Panc1 (cell line): ENCODE results near the gene MCF2L2. TPM values are rescaled to one million over a fixed set of nuclear protein-coding genes. Genes with fewer than 3 reads are reported as not detected.

Source experiments
- ATAC-seq: fragments of 200-7000 bp; cut with Tn5 transposase; 2 replicates; pipeline ENCODE4 v1.9.1; 2020; ENCODE audit warnings: mild to moderate bottlenecking, moderate library complexity
- BruUV-seq: library from RNA; stranded (reverse); fragments of 400-500 nt; replicated peaks from 2 replicates; lab custom pipeline; 2021; lab: Mats Ljungman, UMichigan
- CTCF ChIA-PET: fragments of 300-600 bp; sonication (Branson Sonifier 250); formaldehyde crosslinking; loops from one replicate; lab custom pipeline; 2022; ENCODE audit warnings: antibody characterized with exemption; lab: Charles Lee
- POLR2A ChIA-PET: fragments of 300-600 bp; sonication (Branson Sonifier 250); formaldehyde crosslinking; loops from one replicate; lab custom pipeline; 2022; ENCODE audit warnings: antibody characterized with exemption; lab: Charles Lee
- DNase-seq: peaks from one replicate; pipeline ENCODE4 v3.0.0-alpha.2; 2010; ENCODE audit warnings: low read depth, low spot score
- H3K27ac ChIP-seq: 2 replicates; pipeline ENCODE4 v1.5.1; 2011; ENCODE audit warnings: mild to moderate bottlenecking, low read length, inconsistent platforms
- H3K27me3 ChIP-seq: fragments of 200-500 bp; sonication (Bioruptor generic); 2 replicates; pipeline ENCODE4 v1.6.0; 2014; ENCODE audit warnings: low read length, inconsistent platforms; ENCODE audit not compliant: control insufficient read depth, insufficient read depth
- H3K36me3 ChIP-seq: fragments of 200-500 bp; sonication (Bioruptor generic); 2 replicates; pipeline ENCODE4 v1.5.1; 2014; ENCODE audit warnings: inconsistent platforms, mild to moderate bottlenecking, low read length, moderate library complexity; ENCODE audit not compliant: control insufficient read depth, insufficient read depth
- H3K4me1 ChIP-seq: 2 replicates; pipeline ENCODE4 v1.5.1; 2011; ENCODE audit warnings: inconsistent platforms, mild to moderate bottlenecking, low read length, moderate library complexity; ENCODE audit not compliant: control insufficient read depth, insufficient read depth
- H3K4me3 ChIP-seq, 2 experiments: 2 replicates each; pipeline ENCODE4 v1.5.1; 2011 to 2012; ENCODE audit warnings: low read depth in 2 of 2, low read length in 2 of 2, mild to moderate bottlenecking in 2 of 2, inconsistent platforms in 1 of 2, moderate library complexity in 1 of 2
- H3K9me3 ChIP-seq: fragments of 200-500 bp; sonication (Bioruptor generic); 2 replicates; pipeline ENCODE4 v1.5.1; 2014; ENCODE audit warnings: low read depth, mild to moderate bottlenecking, inconsistent platforms, low read length, moderate library complexity; ENCODE audit not compliant: control insufficient read depth, insufficient read depth
- POLR2AphosphoS5 ChIP-seq: IDR thresholded peaks from 2 replicates; pipeline ENCODE4 v1.6.1; 2012; ENCODE audit warnings: mild to moderate bottlenecking, low read depth, low read length, moderate library complexity
- SIN3A ChIP-seq: IDR thresholded peaks from 2 replicates; pipeline ENCODE4 v1.6.1; 2012; ENCODE audit warnings: low read depth, mild to moderate bottlenecking, low read length, moderate library complexity, borderline replicate concordance; ENCODE audit not compliant: insufficient read depth
- TCF7L2 ChIP-seq: IDR thresholded peaks from 2 replicates; pipeline ENCODE4 v1.6.1; 2011; ENCODE audit warnings: mild to moderate bottlenecking, low read depth, low read length, inconsistent platforms
- in situ Hi-C: cut with HindIII; loops from 2 replicates; pipeline ENCODE4 v1.10.0; 2016; ENCODE audit warnings: low sequenced_read_pairs, low pct_unique_long_range_greater_than_20kb
- intact Hi-C: fragments of 100-400 bp; cut with micrococcal nuclease; formaldehyde crosslinking; loops from one replicate; pipeline ENCODE4 v1.10.0; 2022; ENCODE audit not compliant: unreplicated experiment
- total RNA-seq: library from RNA; stranded (reverse); gene quantifications from one replicate; pipeline ENCODE4 v1.2.1, GENCODE V29; 2021; ENCODE audit not compliant: unreplicated experiment
- TF ChIP-seq, protein P1 (sequence below), 2 experiments: IDR thresholded peaks; 2 replicates each; pipeline ENCODE4 v1.6.1; 2011 to 2012; ENCODE audit warnings: low read depth in 2 of 2, control low read depth in 1 of 2, low read length in 1 of 2, mild to moderate bottlenecking in 1 of 2, moderate library complexity in 1 of 2; ENCODE audit not compliant: insufficient read depth in 1 of 2
- TF ChIP-seq, protein P2 (sequence below): fragments of 450-650 bp; IDR thresholded peaks from 2 replicates; pipeline ENCODE4 v1.5.1; 2017; ENCODE audit warnings: mild to moderate bottlenecking

MCF2L2 gene
- total RNA-seq, 1 experiment from 2014 or later, result 1.0 TPM

DNA sequence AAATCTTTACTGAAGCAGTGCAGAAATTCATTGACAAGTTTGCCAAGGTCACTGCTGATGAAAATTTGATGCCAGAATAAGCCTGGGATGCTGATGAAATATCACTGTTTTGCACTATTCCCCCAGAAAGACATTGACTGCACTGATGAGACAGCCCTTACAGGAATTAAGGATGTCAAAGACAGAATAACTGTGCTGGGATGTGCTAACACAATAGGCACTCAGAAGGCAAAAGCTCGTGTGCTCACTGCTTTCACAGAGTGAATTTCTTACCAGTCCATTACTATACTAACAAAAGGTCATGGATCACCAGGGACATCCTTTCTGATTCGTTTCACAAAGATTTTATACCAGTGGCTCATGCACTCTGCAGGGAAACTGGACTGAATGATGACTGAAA lies 69.4 kb downstream of the MCF2L2 start:
- in situ Hi-C loops, result no loop called here
- ChIA-PET CTCF (interaction anchor here (0.7 kb wide), 1 partner anchor 179 kb away, joined by 3 read pairs; no protein-coding TSS in a partner anchor), POLR2A (no interaction called here)
- Histone ChIP-seq H3K4me3 (no peak overlapping the region), H3K4me1 (no peaks in the 10 kb centered on the region), H3K36me3 (no peaks in the 10 kb centered on the region), H3K9me3 (no peaks in the 10 kb centered on the region; the same call in 1 of the 2 replicates), H3K27ac (no peak overlapping the region), H3K27me3 (no peaks in the 10 kb centered on the region)
- intact Hi-C loops, result no loop called here
- no peak for ATAC-seq
- no peak for TF ChIP-seq TCF7L2
- no peak for DNase-seq
- BruUV-seq, result no TSS peak

DNA sequence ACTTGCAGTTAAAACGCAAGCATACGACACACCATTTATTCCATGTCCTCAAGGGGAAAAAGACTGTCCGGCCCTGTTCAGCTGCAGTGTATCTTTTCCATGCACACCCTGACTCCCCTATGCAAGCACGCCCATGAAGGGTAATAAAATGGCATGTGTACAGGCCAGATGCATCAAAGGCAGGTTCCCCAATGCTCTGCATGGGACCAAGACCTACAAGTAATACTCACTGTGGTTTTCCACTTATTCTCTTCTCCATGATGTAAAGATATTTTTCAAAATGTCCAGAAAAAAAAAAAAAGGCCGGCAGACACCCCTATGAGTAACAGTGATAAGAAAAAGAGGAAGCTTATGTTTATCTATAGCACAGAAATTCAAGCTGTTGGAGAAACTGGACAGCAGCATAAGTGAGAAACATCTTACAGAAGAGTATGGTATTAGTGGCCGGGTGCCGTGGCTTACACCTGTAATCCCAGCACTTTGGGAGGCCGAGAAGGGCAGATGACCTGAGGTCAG lies 70.8 kb downstream of the MCF2L2 start:
- DNase-seq (no peak), ATAC-seq (no peak)
- H3K27ac ChIP-seq, result no peak overlapping the region
- in situ Hi-C loops, result no loop called here
- ChIA-PET CTCF (no interaction called here), POLR2A (no interaction called here)
- no peak overlapping the region for H3K4me3 ChIP-seq
- no peaks in the 10 kb centered on the region for H3K36me3 ChIP-seq
- BruUV-seq, result no TSS peak
- no peaks in the 10 kb centered on the region for H3K27me3 ChIP-seq
- H3K4me1 ChIP-seq, result no peaks in the 10 kb centered on the region
- intact Hi-C loops, result no loop called here
- H3K9me3 ChIP-seq, result no peaks in the 10 kb centered on the region; the same call in 1 of the 2 replicates
- no peak for TF ChIP-seq POLR2AphosphoS5
- no peak for TF ChIP-seq TCF7L2
- TF ChIP-seq, protein P1, sequence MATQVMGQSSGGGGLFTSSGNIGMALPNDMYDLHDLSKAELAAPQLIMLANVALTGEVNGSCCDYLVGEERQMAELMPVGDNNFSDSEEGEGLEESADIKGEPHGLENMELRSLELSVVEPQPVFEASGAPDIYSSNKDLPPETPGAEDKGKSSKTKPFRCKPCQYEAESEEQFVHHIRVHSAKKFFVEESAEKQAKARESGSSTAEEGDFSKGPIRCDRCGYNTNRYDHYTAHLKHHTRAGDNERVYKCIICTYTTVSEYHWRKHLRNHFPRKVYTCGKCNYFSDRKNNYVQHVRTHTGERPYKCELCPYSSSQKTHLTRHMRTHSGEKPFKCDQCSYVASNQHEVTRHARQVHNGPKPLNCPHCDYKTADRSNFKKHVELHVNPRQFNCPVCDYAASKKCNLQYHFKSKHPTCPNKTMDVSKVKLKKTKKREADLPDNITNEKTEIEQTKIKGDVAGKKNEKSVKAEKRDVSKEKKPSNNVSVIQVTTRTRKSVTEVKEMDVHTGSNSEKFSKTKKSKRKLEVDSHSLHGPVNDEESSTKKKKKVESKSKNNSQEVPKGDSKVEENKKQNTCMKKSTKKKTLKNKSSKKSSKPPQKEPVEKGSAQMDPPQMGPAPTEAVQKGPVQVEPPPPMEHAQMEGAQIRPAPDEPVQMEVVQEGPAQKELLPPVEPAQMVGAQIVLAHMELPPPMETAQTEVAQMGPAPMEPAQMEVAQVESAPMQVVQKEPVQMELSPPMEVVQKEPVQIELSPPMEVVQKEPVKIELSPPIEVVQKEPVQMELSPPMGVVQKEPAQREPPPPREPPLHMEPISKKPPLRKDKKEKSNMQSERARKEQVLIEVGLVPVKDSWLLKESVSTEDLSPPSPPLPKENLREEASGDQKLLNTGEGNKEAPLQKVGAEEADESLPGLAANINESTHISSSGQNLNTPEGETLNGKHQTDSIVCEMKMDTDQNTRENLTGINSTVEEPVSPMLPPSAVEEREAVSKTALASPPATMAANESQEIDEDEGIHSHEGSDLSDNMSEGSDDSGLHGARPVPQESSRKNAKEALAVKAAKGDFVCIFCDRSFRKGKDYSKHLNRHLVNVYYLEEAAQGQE (IDR thresholded peaks at IDR 0.05; ENCODE audit: insufficient read depth in 1 of 2, low read depth in 2 of 2, low read length in 1 of 2), result no peak
- TF ChIP-seq SIN3A, result no peak
- TF ChIP-seq, protein P2, sequence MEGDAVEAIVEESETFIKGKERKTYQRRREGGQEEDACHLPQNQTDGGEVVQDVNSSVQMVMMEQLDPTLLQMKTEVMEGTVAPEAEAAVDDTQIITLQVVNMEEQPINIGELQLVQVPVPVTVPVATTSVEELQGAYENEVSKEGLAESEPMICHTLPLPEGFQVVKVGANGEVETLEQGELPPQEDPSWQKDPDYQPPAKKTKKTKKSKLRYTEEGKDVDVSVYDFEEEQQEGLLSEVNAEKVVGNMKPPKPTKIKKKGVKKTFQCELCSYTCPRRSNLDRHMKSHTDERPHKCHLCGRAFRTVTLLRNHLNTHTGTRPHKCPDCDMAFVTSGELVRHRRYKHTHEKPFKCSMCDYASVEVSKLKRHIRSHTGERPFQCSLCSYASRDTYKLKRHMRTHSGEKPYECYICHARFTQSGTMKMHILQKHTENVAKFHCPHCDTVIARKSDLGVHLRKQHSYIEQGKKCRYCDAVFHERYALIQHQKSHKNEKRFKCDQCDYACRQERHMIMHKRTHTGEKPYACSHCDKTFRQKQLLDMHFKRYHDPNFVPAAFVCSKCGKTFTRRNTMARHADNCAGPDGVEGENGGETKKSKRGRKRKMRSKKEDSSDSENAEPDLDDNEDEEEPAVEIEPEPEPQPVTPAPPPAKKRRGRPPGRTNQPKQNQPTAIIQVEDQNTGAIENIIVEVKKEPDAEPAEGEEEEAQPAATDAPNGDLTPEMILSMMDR, result no peak

DNA sequence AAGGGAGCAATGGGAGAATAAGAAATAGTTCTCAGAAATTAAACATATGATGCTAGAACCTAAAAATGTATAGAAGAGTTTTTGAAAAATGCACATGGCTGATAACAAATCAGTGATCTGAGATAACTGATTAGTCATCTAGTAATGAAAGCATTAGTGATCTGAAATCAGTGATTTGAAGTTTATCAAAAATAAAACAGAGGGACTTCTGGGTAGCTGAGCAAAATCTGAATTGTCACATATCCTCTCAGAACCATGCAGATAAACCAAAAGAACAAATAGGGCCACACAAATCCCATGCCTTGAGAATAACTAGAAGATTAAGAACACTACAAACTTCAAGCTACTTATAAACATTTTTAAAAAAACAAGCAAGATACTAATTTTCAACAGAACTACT lies 71.5 kb downstream of the MCF2L2 start:
- Histone ChIP-seq H3K9me3 (no peaks in the 10 kb centered on the region; the same call in 1 of the 2 replicates), H3K27me3 (no peaks in the 10 kb centered on the region), H3K36me3 (no peaks in the 10 kb centered on the region), H3K4me3 (no peak overlapping the region), H3K27ac (no peak overlapping the region), H3K4me1 (no peaks in the 10 kb centered on the region)
- intact Hi-C loops (no loop called here), in situ Hi-C loops (no loop called here)
- DNase-seq (no peak), ATAC-seq (no peak)
- ChIA-PET CTCF (no interaction called here), POLR2A (no interaction called here)
- no TSS peak for BruUV-seq
- TF ChIP-seq POLR2AphosphoS5, result no peak
- TF ChIP-seq, protein P1 (IDR thresholded peaks at IDR 0.05; ENCODE audit: insufficient read depth in 1 of 2, low read depth in 2 of 2, low read length in 1 of 2), result no peak
